ENCODE measurements around the gene ACD.
A peak's percentile ranks its signal among the peaks of the same experiment; 100 is the strongest.

ACD gene

GRCh38 chr16:67661886-67662652 is 2.0 kb upstream of the ACD start:
- DNase-seq (ENCODE audit: low read depth): no peak

GRCh38 chr16:67661101-67661761 is 1.2 kb upstream of the ACD start:
- peak; percentile 61 for DNase-seq (ENCODE audit: low read depth)

DNA sequence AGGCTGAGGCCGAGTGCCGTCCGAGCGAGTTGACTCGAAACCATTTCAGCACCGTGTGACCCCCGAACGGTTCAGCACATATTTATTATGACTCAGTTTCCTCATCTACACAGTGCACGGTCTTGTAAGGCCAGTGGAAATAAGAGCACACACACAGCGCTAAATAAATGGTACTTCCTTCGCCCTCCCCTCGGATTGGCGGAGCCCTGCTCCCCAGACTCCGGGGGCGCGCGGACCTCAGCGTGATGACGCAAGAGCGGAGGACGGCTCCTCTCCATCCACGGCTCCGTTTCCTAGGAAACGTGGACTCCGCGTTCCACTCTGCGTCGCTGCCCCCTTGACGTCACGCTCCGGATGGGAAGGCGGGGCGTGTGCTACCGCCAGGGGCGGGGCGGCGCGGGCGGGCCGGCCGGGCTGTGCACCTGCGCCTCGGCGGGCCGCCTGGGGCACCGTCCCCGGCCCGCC is 536 bp upstream of the ACD start, which contains the start of gene PARD6A:
TSS of gene PARD6A (plus strand) at position 397 of the 465 bp plus-strand sequence. CDS start 79 bp downstream, outside the sequence.
- peak; percentile 97 for DNase-seq (ENCODE audit: low read depth)

DNA sequence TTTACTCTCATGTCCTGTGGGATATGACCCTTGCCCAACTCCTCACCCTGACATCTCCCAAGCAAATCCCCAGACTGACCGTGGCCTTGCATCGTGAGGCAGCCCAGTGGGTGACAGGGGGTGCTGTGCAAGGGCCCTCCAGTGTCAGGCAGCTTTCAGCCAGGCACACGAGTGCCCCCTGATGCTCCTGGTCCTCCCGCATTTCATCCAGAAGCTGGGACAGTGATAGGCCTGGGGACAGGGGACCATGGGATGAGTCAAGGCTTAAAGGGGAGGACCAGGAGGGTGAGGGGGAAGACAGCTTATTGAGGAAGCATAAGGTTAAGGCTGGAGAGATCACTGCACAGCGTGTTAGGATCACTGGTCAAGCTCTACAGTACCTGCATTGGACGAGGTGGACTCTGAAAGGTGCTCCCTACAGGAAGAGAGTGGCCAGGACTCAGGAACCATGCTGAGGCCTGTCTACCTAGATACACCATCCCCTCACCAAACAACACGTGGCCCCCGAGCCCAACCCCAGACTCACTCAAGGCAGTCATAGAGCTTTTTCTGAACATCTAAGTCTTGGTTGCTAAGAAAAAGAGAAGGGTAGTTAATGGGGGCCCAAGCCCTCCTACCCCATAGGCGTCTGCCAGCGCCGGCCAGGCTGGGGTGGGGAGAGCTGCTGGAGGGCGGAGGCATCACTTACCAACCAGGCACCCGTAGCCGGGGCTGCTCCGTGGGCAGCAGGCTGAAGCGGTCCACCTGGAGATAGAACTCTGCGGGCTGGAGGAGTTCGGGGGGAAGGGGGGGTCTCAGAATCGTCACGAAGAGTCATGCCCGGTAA is 998 bp downstream of the ACD start:
- DNase-seq (ENCODE audit: low read depth): no peak

- no peak for DNase-seq (ENCODE audit: low read depth)
Measured at GRCh38 chr16:67657751-67658518, 2.1 kb downstream of the ACD start.

DNA sequence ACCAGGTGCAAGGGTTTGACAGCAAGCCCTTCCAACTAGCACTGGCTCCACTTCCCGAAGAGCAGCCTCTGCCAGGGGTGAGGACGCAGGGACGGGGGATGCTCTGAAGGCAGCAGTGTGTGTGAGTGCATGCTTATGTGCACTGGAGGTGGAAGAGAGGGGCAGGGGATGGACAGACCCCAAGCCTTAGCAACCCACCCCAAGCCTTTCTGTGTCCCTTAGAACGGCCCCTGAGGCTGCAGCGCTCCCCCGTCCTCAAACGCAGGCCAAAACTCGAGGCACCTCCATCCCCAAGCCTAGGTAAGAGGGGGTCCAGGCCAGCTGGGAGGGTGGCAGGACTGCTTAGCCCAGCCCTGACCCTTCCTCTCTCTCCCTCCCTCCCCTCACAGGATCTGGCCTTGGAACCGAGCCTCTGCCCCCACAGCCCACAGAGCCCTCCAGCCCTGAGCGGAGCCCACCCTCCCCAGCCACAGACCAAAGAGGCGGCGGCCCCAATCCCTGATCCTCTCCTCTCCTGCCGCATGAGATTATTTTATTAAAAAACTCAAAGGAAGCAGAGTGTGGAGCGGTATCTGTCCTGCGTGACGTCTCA is 2.9 kb downstream of the ACD start:
- DNase-seq (ENCODE audit: low read depth): no peak

- no peak for DNase-seq (ENCODE audit: low read depth)
Measured at GRCh38 chr16:67656344-67657016, 3.6 kb downstream of the ACD start.

GRCh38 chr16:67655363-67655762 is 4.7 kb downstream of the ACD start:
- DNase-seq (ENCODE audit: low read depth): no peak

GRCh38 chr16:67654403-67654911 is 5.6 kb downstream of the ACD start:
- no peak for DNase-seq (ENCODE audit: low read depth)

- DNase-seq (ENCODE audit: low read depth): no peak
Measured at GRCh38 chr16:67653789-67654402, 6.2 kb downstream of the ACD start.

GRCh38 chr16:67653128-67653788 is 6.8 kb downstream of the ACD start:
- no peak for DNase-seq (ENCODE audit: low read depth)

- no peak for DNase-seq (ENCODE audit: low read depth)
Measured at GRCh38 chr16:67652578-67653127, 7.4 kb downstream of the ACD start.

DNA sequence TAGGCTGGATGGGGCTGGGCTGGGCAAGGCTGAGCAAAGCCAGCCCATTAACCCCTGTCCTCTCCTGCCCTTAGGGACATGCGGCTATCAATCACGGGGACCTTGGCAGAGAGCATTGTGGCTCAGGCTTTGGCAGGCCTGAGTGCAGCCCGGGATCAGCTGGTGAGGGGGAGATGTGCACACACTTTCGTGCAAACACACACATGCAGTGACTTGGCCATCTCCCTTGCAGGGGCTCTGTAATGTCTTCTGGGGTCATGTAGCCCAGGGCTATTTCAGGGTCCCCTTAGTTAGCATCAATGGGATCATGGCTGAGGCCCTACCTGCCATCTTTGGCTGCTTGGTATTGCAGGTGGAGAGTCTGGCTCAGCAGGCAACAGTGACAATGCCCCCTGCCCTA is 8.2 kb downstream of the ACD start:
- DNase-seq (ENCODE audit: low read depth): no peak

DNA sequence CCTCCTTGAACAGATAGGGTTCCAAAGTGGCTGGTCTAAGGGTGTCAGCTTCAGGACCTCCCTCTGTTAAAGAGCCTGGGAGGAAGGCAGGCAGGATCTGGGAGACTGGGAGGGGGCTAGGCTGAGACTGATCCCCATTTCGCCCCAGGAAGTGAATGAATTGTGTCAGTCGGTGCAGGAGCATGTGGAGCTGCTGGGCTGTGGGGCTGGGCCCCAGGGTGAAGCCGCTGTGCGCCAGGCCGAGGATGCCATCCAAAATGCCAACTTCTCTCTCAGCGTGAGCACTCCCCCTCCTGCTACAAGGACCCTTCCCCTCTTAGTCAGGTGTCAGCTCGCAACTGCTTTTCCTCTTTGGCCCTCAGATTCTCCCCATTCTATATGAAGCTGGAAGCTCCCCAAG is 9.0 kb downstream of the ACD start:
- no peak for DNase-seq (ENCODE audit: low read depth)

- no peak for DNase-seq (ENCODE audit: low read depth)
Measured at GRCh38 chr16:67650023-67650422, 10.0 kb downstream of the ACD start.

DNA sequence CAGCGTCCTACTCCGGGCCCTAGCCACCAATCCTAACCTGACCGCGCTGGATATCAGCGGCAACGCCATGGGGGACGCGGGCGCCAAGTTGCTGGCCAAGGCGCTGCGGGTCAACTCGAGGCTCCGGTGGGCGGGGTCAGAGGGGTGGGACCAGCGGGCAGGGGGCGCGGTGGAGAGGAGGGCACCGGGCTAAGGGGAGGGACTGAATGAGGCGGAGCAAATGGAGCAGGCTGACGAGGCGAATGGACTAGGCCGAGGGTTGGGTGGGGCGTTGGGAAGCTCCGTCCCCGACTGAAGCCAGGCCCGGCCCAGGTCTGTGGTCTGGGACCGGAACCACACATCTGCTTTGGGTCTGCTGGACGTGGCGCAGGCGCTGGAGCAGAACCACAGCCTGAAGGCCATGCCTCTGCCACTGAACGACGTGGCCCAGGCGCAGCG is 10.5 kb downstream of the ACD start:
- DNase-seq (ENCODE audit: low read depth): no peak

- DNase-seq (ENCODE audit: low read depth): no peak
Measured at GRCh38 chr16:67648764-67649407, 11.2 kb downstream of the ACD start.

- no peak for DNase-seq (ENCODE audit: low read depth)
Measured at GRCh38 chr16:67648088-67648763, 11.8 kb downstream of the ACD start.
